ENCODE results near the gene RPLP2.
A peak's percentile ranks its signal among the peaks of the same experiment; 100 is the strongest.

The RPLP2 gene

DNA sequence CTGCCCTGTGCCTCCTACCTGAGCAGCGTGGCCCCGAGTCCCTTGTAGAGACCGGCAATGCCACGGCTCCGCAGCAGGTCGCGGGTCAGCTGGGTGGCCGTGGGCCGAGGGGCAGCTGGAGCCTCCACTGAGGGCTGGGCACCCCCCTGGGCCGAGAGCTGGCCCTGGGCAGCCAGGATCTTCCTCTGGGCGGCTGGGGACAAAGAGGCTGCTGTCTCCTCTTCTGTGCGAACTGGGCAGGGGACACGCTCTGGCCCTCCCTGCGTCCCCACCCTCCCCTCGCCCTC lies 17.3 kb upstream of the RPLP2 start:
- DNase-seq: no peak

DNA sequence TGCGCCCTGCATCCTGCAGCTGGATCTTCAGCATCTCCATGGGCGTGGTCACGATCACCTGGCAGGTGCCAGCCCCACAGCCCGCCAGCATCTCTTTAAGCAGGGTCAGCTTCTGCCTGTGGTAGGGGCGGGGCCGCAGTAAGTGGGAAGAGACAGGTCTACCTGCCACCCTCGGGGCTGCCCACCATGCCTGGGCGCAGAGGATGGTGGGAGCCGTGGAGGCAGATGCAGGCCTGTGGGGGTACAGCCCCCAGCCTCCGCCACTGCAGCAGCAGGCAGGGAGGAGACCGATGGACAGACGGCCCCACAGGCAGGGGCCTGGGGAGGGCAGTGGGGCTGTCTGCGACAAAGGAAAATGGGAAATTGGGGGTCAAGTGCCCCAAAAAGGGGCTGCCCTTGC lies 16.9 kb upstream of the RPLP2 start:
- peak in 1 of 2 experiments; percentile 55 for DNase-seq

DNA sequence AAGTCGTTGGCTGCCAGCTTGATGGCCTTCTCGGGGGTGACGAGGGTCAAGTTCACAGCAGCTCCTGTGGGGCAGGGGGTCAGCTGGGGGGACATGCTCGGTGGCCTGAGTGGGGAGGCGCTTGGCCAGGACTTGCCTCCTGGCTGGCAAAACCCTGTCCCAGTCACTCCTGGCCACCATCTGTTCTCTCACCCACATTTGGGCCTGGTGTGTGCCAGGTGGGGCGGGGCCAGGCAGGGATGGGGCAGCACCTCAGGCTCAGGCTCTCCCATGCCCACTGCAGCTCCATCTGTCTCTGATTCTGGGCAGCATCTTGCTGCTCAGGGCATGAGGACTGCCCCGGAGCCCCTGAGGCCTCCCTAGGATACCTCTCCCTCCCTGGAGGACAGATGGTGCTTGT lies 16.2 kb upstream of the RPLP2 start:
- no peak for DNase-seq

DNA sequence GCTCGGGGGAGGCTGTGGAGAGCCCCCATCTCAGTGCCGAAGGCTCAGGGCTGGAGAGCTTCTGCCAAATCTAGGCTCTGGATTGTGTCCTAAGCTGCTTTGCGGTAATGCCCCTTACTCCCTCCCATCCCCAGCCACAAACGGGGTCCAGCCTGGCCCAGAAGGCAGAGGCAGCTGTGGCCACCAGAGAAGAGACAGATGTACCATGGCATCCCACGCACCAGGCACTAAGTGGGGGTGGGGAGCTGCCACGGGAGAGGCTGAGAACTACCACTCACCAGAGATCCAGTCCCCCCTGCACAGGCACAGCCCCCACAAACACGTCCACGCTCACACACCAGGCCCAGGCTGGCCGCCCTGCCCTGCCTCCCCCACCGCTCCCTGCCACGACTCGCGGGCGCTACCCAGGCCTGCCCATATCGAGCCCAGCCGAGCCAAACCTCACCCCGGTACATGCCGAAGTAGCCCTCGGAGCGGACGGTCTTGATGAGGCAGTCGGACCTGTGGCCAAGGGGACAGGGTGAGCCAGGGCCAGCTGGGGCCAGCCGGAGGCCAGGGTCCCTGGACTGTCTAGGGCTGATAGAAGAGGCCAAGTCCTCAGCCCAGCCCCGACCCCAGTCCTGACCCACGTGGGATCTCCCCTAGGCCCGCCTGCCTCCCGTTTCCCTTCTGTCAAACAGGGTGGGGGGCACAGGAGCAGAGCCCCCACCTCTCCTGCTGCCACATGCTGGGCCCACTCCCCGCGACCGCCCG lies 15.6 kb upstream of the RPLP2 start:
- no peak for DNase-seq

DNA sequence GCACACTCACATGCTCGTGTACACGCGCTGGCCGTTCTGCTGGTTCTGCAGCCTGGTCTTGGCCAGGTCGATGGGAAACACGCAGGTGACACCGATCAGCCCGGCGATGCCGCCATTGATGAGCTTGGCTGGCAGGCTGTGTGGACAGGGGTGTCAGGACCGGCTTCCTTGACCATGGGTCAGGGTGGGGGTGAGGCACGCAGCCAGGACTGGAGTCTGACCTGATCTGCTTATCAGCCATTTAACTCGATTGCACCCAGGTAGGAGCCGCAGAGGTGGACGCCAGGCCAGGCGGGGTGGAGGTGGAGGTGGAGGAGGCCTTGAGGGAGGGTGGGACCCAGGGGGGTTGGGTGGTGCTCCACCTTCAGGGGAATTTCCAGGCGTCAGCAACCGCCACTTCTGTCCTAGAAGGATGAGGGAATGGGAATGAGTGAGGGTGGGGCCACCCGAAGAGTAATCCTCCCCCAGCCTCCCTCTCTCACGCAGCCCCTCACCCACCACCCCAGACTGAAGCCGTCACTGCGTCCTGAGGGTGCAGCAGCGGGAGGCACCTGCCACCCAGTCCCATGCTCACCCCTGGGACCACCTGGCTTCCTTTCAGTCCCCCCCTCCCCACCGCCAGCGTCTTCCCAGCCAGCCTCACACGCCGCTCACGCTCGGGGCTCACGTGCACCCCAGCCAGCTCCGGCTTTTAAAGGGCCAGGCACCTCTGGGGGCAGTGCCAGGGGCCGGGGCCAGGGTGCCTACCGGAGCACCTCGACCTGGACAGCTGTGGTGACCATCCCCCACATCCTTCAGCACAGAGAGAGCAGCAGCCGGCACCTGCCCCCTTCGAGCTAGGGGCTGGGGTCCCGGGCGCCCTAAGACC lies 14.8 kb upstream of the RPLP2 start:
- peak in 1 of 2 experiments; percentile 71 for DNase-seq

DNA sequence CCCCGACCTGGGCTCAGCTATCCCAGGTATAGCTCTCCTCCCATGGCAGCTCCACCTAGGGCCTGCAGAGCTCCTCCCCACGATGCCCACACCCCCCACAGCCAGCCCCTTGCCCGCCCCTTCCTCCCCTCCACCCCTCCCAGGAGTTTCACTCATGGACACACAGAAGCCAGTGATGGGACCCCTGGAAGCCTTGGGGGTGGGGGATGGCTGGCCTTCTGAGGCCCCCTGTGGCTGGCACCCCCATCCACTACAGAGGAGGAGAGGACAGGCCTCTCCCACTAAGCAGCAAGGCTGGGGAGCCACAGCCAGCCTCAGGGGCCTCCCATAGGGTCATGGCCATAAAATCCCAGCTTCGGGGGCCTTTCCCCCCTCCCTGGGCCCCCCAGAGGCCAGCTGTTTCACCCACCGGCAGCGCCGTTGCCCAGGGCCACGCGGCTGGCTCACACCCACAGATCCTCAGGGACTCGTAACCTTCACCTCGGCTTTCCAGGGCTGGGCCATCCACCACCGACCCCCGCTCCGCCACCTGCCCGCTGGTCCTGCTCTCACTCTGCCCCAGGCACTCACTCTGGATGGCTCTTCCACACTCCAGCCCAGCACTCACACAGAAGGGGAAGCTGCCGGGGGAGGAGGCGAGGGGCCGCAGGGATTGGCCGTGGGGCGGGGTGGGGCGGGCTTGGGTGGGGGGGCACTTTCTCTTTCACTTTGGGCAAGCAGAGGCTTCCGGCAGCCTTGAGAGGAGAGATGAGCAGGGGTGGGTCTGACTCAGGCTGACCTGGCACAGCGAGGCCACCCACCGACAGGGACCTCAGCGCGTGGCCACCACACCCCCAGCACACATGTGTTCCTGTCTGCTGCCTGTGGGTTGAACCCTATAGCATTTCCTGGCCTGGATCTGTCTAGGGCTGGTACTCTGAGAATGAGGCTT lies 13.9 kb upstream of the RPLP2 start:
- DNase-seq: peak; percentile 74 to 91

DNA sequence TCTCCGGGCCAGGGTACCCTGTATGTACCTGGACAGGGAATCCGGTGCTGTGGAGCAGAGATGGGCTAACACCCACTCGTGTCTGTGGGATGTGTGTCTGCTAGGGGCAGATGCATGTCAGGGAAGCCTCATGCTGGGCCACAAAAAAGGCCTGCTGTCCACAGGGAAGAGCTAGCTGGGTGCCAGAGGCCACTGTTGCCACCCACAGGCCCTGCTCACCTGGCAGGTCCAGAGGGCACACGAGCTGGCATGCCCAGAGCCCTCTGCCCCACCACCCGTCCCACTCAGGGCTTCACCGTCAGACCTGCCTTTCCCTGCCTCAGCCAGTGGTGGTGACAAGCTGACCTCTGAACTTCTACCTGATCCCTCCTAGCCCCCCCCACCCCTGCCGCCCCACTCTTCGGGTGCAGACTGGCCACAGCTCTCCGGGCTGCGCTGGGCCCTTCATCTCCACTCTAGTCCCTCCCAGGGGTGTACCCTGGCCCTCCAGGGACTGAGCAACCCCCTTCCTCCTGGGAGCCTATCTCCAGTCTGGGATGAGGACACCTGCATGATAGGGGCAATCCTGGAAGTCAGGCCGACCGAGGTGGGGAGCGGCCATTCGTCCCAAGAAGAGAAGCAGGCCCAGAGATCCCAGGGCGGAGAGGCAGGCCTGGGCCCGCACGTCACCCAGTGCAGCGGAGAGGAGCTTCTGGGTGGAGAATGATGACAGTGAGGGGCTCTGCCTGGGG lies 13.0 kb upstream of the RPLP2 start:
- DNase-seq: no peak

DNA sequence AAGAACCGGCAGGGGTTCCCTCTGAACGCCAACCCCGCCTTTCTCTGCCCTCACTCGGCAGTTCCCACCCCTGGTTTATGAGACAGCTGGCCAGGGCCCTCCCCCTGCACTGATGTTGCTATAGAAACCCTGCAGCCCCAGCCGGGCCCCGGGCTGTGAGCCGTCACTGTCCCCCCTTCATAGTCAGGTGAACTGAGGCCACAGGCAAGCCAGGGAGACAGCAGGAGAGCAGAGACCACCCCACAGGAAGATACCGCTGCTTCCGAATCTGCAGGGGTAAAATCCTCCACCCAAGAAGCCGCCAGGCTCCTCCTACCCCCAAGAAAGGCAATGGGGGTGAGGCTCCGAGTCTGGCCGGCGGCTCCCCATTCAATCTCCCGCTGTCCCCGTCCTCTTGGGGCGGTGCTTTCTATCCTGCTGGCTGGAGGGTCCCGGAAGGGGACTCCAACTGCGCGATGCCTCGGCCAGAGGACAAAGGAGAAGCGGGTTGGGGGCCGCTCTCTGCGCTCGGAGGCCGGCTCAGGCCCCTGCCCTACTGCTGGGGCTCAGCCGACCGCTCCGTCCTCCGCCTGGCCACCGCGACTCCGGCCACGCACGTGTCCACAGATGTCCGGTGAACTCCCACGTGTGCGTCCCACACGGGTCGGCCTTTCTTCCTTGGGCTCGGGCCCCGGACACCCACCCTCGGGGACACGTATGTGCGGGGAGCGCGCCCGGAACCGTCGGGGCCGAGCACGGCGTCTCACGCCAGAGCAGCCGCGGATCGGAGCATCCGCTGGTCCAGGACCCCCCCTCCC lies 12.3 kb upstream of the RPLP2 start:
- peak; percentile 81 to 94 for DNase-seq

DNA sequence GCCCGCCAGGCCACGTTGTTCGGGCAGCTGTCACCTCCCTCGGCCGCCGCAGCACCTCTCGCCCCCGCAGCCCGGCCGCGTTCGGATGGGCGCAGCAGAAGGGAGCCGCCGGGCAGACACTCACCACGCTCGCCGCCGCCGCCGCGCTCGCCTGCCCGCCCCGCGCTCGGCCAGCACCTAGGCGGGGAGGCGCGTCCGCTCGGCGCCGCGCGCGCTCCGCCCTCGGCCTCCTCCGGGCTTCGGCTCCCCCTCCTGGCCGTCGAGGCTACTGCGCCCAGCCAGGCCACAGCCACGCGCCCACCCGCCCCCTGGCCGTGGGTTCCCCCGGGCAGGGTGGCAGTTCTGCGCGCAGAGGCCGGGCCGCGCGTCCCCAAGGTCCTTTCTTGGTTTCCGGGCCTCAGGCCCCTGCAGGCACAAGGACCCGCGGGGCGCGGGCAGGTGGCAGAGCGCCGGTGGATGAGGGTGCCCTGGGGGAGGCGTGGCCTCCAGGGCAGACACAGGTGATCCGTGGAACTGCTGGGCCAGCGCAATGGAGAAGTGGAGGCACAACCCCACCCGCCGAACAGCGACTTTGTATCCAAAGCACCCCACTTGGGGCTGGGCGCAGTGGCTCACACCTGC lies 11.6 kb upstream of the RPLP2 start, which contains the start of gene SLC25A22:
SLC25A22 (minus strand) TSS at position 189 of the 621 bp plus-strand sequence. CDS start 3,275 bp downstream, outside the sequence.
- peak in 1 of 2 experiments; percentile 92 for DNase-seq

DNA sequence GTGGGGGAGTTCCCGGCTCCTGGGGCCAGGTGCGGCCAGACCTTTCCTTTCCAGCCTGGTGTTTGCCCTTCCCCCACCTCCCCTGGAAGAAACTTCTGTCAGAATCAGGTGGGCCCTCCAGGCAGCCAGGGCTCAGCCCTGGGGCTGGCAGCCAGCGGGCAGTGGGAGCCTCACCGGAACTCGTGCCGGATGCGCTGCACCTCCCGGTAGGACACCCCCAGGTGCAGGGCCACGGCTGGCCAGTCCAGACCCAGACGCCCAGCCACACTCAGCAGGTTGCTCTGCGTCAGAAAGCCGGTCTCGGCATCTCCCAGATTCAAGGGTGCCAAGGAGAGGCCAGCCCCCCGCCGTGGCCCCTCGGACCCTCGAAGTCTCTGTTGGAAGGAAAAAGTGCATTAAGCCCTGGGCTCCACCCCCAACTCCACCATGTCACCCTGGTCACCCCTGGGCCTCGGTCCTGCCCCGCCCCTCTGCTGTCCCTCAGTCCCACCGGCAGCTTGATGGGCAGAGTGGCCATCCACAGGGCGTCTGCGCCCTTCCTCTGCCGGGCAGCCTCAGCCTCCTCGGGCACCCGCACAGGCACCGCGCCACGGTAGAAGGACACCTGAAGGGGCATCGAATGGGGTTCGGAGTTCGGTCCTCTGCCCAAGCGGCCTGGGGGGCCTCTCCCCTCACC lies 10.0 kb upstream of the RPLP2 start:
- no peak for DNase-seq

DNA sequence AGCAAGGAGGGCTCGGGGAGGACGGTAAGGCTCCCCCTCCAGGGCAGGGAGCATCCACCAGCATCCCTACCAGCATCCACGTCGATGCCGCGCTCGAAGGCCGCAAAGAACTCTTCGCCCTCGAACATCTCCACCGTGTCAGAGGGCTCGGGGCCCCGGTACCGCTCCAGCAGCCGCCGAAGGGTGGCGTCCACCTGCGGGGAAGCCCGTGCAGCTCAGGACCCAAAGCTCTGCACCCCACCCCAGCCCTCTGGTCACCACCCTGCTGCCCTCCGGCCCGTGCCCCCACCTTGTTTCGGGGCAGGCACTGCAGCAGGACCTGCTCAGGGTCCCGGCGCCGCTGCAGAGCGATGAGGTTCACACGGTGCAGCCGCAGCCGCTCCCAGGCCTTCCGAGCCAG lies 9.3 kb upstream of the RPLP2 start:
- no peak for DNase-seq

DNA sequence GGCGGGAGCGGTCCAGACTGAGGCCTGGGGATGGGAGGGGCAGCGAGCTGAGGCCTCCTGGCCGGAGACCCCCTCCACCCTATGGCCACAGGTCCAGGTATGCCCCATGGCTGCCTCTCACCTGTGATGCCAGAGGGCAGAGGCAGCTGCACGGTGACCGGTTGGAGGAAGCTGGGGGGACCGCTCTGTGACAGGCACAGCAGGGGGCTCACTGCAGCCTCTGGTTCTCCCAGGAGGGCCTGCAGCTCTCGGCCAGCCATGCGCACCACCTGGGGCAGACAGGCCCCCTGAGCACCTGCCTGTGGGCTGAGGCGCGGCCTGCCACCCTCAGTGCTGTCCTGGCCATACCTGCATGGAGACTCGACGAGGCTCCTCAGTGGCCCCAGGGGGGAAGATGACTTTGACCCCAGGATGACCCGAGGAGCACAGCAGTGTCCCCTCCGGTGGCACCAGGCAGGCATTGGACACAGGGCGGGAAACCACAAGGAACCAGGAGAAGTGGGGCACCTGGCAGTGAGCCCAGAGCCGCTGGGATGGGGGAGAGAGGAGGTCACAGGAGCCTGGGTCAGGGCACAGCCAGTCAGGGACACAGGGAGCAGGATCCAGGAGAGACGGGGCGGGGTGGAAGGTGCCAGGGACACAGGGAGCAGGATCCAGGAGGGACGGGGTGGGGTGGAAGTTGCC lies 8.5 kb upstream of the RPLP2 start:
- no peak for DNase-seq

DNA sequence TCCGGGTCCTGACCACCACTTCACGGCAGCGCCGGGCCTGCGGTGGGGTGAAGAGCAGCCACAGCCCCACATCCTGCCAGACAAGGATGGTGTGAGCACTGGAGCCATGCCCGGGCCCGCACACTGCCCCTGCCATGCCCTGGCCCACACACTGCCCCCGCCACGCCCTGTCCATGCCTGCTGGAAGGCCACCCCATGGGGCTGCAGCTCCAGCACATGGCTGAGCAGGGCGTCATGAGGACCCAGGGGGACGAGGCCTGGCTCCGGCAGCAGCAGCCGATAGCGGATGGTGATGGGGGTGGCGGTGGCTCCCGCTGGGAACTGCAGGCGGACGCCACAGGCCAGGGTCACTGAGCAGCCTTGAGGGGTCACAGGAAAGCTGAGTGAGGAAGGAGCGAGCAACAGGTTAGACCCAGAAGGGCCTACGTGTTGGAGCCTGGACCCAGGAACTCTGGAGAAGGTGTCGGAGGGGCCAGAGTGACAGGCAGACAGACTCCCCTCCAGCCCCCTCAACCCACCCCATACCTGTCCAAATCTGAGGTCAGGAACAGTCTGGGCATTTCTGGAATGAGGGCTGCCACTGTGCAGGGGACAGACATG lies 7.6 kb upstream of the RPLP2 start:
- no peak for DNase-seq

DNA sequence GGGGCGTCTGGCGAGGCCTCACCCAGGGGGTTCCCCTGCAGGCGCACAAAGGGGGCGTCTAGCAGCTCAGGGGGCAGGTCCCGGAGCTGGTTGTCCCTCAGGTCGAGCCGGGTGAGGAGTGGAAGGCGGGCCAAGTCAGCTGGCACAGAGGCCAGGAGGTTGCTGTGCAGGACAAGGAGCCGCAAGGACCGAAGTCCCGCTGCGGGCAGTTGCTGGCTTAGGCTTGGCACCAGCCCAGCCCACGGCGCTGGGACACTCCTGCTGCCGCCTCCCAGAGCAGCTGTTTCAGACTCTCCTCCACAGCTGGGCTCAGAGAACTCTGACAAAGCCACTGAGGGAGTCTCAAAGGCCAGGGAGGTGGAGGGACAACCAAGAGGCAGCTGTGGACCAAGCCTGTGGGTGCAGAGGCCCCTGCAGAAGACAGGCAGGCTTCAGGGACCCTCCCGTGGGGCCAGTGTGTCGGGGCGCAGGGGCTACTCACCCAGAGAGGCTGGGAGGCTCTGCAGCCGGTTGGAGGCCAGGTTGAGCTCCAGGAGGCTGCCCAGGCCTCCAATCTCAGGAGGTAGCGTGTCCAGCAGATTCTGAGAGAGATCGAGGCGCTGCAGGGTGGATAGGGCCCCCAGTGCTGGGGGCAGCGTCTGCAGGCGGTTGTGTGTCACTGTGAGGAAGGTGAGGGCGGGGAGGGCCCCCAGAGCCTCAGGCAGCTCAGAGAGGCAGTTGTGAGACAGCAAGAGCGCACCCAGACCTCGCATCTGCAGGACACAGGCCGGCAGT lies 6.9 kb upstream of the RPLP2 start:
- DNase-seq: no peak

DNA sequence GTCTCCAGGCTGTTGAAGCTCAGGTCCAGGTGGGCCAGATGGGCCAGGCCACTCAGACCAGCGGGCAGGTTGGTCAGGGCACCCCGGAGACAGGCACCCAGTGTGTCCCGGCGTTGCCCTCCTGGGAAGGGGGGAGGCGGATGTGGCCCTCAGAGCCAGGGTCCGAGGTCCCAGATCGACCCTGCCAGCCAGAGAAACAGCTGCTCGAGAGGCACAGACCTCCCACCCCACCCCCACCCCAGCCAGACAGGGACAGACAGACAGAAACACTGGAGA lies 6.4 kb upstream of the RPLP2 start:
- DNase-seq: no peak

DNA sequence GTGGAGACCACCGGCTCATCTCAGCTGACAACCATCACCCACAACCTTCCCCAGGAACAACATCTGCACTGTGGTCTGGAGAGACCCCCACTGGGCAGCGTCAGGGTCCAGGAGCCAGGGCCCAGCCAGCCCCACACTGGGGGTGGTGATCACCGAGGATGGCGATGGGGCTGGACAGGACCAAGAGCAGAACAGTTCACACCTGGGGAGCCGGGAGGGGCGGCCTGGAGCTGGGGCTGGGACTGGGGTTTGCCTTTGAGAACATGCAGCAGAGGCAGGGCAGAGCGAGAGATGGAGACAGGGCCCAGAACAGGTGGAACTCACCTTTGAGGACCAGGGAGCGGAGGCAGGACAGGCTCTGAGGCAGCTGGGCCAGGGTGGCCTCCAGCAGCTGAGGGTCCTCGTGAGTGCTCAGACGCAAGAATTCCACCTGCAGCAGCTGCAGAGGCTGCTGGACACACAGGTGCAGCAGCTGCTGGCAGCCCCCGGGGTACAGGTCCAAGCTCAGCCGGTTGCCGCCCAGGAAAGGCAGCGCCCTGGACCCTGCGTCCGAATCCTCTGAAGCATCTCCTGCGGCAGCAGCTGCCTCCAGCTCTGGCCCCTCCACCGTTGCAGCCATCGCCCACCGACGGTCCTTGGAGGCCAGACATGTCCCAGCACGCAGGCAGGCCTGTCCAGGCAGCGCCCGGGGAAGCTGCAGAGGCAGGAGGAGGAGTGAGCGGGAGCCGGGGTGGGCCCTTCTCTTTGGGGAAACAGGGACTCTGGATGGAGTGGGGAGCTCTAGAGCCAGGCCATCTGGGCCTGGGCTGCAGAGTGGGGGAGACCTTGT lies 5.8 kb upstream of the RPLP2 start:
- peak; percentile 71 to 93 for DNase-seq

DNA sequence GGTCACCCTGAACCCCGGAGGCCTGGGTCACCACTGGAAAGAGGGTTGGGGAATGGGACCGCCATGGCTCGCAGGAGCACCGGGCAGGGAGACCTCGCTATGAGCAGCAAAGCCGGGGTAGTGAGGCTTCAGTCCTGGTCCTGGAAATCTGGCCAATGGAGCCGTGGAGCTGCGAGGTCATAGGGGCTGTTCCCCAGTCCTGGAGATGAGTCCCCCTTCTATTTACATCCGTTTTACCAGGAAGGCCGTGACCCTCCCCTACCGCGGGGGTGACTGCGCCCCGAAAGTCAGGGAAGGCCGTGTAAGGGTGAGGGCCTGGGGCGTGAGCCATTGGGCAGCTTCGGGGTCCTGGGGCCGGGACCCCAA lies 5.2 kb upstream of the RPLP2 start:
- peak in 1 of 2 experiments; percentile 75 for DNase-seq

Measured in NCI-H526 (cell line).